ENCODE measurements around the gene AK2.

- TF ChIP-seq CTCF (IDR thresholded peaks at IDR 0.05) (no peak), POLR2AphosphoS5 (IDR thresholded peaks at IDR 0.05) (no peak), POLR2A (IDR thresholded peaks at IDR 0.05; ENCODE audit: low read depth) (no peak)
Observed at GRCh38 chr1:33009561-33009960, 27.1 kb downstream of the AK2 start.

Measured in esophagus muscularis mucosa (tissue), 3 donors.